ENCODE data around the gene SERF2.
"Not testable (repeated sequence)": the region's sequence is repeated elsewhere in the genome, so short reads cannot be mapped to it uniquely, and the experiment has no call there.

The SERF2 gene

GRCh38 chr15:43794269-43795037 lies 2.3 kb downstream of the SERF2 start:
- DNase-seq, result peak; percentile 47

- DNase-seq, result no peak
Observed at GRCh38 chr15:43795197-43795596, 3.1 kb downstream of the SERF2 start.

GRCh38 chr15:43795997-43796396 lies 3.9 kb downstream of the SERF2 start:
- no peak for DNase-seq

GRCh38 chr15:43796566-43796965 lies 4.4 kb downstream of the SERF2 start:
- DNase-seq, result no peak

GRCh38 chr15:43799209-43799944 lies 7.3 kb downstream of the SERF2 start:
- no peak for DNase-seq

- DNase-seq, result no peak
Observed at GRCh38 chr15:43799945-43800285, 7.8 kb downstream of the SERF2 start, which contains the start of gene SERINC4. Gene SERINC4, minus strand, starts transcription at chr15:43800220. Its CDS starts 234 bp downstream, at chr15:43799986.

GRCh38 chr15:43800286-43801141 lies 8.4 kb downstream of the SERF2 start, which contains the start of gene HYPK:
Gene HYPK, plus strand, starts transcription at chr15:43800599. Its CDS starts 24 bp downstream, at chr15:43800623.
- peak; percentile 87 for DNase-seq

- DNase-seq, result not testable (repeated sequence)
Observed at GRCh38 chr15:43802676-43803075, 10.6 kb downstream of the SERF2 start.

GRCh38 chr15:43808435-43808950 lies 16.4 kb downstream of the SERF2 start:
- DNase-seq, result no peak

- DNase-seq, result no peak
Observed at GRCh38 chr15:43808960-43809678, 17.0 kb downstream of the SERF2 start.

GRCh38 chr15:43815064-43815463 lies 22.9 kb downstream of the SERF2 start:
- not testable (repeated sequence) for DNase-seq

- no peak for DNase-seq
Observed at GRCh38 chr15:43821505-43821904, 29.4 kb downstream of the SERF2 start.

- DNase-seq, result peak; percentile 98
Observed at GRCh38 chr15:43824302-43825246, 32.5 kb downstream of the SERF2 start, which contains the start of gene MFAP1. Gene MFAP1, minus strand, starts transcription at chr15:43824690. Its CDS starts 121 bp downstream, at chr15:43824569.

GRCh38 chr15:43825305-43825704 lies 33.2 kb downstream of the SERF2 start:
- not testable (repeated sequence) for DNase-seq

GRCh38 chr15:43826029-43826507 lies 33.9 kb downstream of the SERF2 start:
- DNase-seq, result no peak

- peak; percentile 84 for DNase-seq
Observed at GRCh38 chr15:43826508-43827341, 34.6 kb downstream of the SERF2 start, which contains the start of gene WDR76. Gene WDR76, plus strand, starts transcription at chr15:43827002. Its CDS starts 31 bp downstream, at chr15:43827033.

GRCh38 chr15:43828061-43828657 lies 36.0 kb downstream of the SERF2 start:
- DNase-seq, result peak; percentile 11

GRCh38 chr15:43829951-43830540 lies 37.9 kb downstream of the SERF2 start:
- not testable (repeated sequence) for DNase-seq
